DND-41 (cell line): ENCODE results near the gene TCP11.

Experiments
- CTCF ChIP-seq: IDR thresholded peaks from 2 replicates; pipeline ENCODE4 v1.5.1; 2012; ENCODE audit warnings: borderline replicate concordance, low read length, moderate library complexity, mild to moderate bottlenecking; ENCODE audit not compliant: poor library complexity, severe bottlenecking; ENCODE audit errors: extremely low read depth
- EZH2 ChIP-seq: IDR thresholded peaks from 3 replicates; pipeline ENCODE4 v1.6.1; 2012; ENCODE audit warnings: borderline replicate concordance, low read depth, mild to moderate bottlenecking, moderate library complexity, low read length, inconsistent platforms; ENCODE audit not compliant: severe bottlenecking

GRCh38 chr6:35077713-35078105 lies 63.4 kb downstream of the TCP11 start:
- TF ChIP-seq EZH2: no peak
- no peak for TF ChIP-seq CTCF
